Sigmoid colon (tissue), 4 donors: ENCODE measurements around the gene SERTAD2.

Experiments used
- CTCF ChIP-seq, 4 experiments: fragments of 450-650 bp in 3 of 4; fragments of 200-600 bp in 1 of 4; IDR thresholded peaks; one replicate each; pipeline ENCODE4 v1.5.1; 2016 to 2019; ENCODE audit warnings: antibody characterized with exemption in 4 of 4, mild to moderate bottlenecking in 3 of 4, moderate library complexity in 2 of 4
- POLR2A ChIP-seq, 2 donors: fragments of 450-650 bp; IDR thresholded peaks; one replicate each; pipeline ENCODE4 v1.6.1; 2016; ENCODE audit warnings: antibody characterized with exemption in 2 of 2, mild to moderate bottlenecking in 2 of 2, moderate library complexity in 2 of 2
- POLR2AphosphoS5 ChIP-seq, 4 donors: sonication (generic); formaldehyde crosslinking; IDR thresholded peaks; one replicate each; pipeline ENCODE4 v1.6.1; 2017; ENCODE audit warnings: antibody characterized with exemption in 4 of 4

GRCh38 chr2:64610316-64610855, 43.3 kb downstream of the SERTAD2 start:
- TF ChIP-seq POLR2AphosphoS5 (IDR thresholded peaks at IDR 0.05) (no peak), CTCF (IDR thresholded peaks at IDR 0.05) (no peak), POLR2A (IDR thresholded peaks at IDR 0.05) (no peak)
